Activated T-helper 1 cell treated with anti-CD3 and anti-CD28 coated beads, Interleukin-12 subunit alpha, Interleukin-12 subunit beta, Interleukin-2, Interleukin-4 antibody, amounts not matched to agents 30 ng/mL and 10 ng/mL and 1 ng/mL, durations not matched to agents 14 hours and 24 hours and 36 hours (primary cell): ENCODE results near the gene ACYP2. TPM values are rescaled to one million over a fixed set of nuclear protein-coding genes. Genes with fewer than 3 reads are reported as not detected.

Experiments used
- DNase-seq: peaks from one replicate; pipeline ENCODE4 v3.0.0; 2021; ENCODE audit warnings: low spot score
- H3K27ac Mint-ChIP-seq: one replicate; pipeline ENCODE4 v1.8.0; 2021; ENCODE audit warnings: mild to moderate bottlenecking, mixed read lengths
- H3K27me3 Mint-ChIP-seq: one replicate; pipeline ENCODE4 v1.8.0; 2022; ENCODE audit warnings: mild to moderate bottlenecking, moderate library complexity, mixed read lengths; ENCODE audit not compliant: insufficient read depth
- H3K36me3 Mint-ChIP-seq: one replicate; pipeline ENCODE4 v1.8.0; 2021; ENCODE audit warnings: low read depth, mixed read lengths
- H3K4me1 Mint-ChIP-seq: one replicate; pipeline ENCODE4 v1.8.0; 2021; ENCODE audit warnings: low read depth, mixed read lengths
- H3K4me3 Mint-ChIP-seq: one replicate; pipeline ENCODE4 v1.8.0; 2021; ENCODE audit warnings: mild to moderate bottlenecking, moderate library complexity, mixed read lengths
- H3K9me3 Mint-ChIP-seq: one replicate; pipeline ENCODE4 v1.8.0; 2021; ENCODE audit warnings: mixed read lengths
- intact Hi-C: fragments of 100-400 bp; cut with micrococcal nuclease; formaldehyde crosslinking; loops from one replicate; pipeline ENCODE4 v1.15.1; 2024
- total RNA-seq: library from RNA; stranded (reverse); gene quantifications from 2 replicates; pipeline ENCODE4 v1.2.3, GENCODE V29; 2022

Gene ACYP2
- total RNA-seq, 1 donor from 2014 or later = 5.2 TPM

DNA sequence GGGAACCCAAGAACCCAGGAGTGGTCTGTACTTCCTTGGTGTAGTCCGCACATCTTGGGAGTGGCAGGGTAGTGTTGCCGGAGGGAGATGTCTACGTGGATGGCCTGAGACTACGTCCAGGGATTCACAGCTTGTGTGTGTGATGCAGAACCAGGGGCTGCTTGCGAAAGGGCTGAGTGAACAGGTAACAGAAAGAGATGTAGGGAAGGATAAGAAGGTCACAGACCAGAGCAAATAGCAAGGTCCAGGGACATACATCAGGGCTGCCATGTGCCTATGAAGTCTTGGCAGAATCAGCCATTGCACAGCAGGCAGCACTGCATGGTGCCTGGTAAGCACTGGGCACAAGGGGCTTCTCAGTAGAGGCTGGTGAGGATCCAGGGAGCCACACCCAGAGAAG, 71.9 kb downstream of the ACYP2 start:
- Mint-ChIP-seq H3K4me3 (no peak overlapping the region), H3K4me1 (no peaks in the 10 kb centered on the region), H3K36me3 (no peaks in the 10 kb centered on the region), H3K27me3 (peaks cover 4% of the 10 kb centered on the region), H3K9me3 (no peaks in the 10 kb centered on the region), H3K27ac (no peak overlapping the region)
- no peak for DNase-seq
- intact Hi-C loops = no loop called here

DNA sequence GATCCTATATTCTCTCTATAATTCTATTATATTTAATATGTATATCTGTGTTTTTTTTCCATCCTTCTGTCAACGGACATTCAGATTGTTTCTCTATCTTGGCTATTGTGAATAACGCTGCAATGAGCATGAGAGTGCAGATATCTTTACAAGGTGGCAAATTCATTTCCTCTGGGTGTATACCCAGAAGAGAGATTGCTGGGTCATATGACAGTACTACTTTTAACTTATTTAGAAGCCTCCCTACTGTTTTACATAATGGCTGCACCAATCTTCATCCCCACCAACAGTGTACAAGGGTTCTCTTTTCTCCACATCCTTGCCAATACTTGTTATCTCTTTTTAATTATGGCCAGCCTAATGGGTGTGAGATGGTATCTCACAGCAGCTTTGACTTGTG, 74.1 kb downstream of the ACYP2 start:
- intact Hi-C loops = no loop called here
- Mint-ChIP-seq H3K36me3 (no peaks in the 10 kb centered on the region), H3K27me3 (peaks cover 4% of the 10 kb centered on the region), H3K9me3 (no peaks in the 10 kb centered on the region), H3K4me1 (no peaks in the 10 kb centered on the region), H3K27ac (no peak overlapping the region), H3K4me3 (no peak overlapping the region)
- DNase-seq = no peak

DNA sequence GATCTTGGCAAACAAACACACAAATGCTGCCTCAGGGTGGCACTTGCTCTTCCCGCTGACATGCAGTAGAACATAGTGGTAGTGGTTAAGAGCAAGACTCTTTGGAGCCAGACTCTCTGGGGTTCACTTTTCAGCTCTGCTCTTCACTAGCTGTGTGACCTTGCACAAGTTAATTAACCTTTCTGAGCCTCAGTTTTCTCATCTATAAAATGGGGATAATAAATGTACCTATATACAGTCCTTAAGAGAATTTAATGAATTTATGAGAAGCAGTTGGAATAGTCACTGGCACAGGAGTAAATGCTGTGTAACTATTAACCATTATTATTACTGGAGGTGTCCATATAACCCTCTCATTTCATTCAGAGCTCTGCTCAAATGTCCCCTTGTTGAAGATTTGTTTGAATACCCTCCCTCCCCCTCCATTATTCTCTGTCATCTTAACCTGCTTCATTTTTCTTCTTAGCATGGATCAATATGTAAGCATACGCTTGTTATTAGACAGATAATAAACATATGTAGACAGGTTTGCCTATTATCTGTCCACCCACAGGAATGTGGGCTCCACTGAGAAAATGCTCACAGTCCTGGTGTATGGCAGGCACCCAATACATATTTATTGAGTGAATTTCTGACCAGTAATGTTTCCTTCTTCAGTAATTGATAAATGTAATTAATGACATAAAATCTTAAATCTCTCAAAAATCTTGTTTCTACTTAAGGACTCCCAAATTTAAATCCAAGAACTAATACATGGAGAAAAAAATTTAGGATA, 76.1 kb downstream of the ACYP2 start:
- no peak overlapping the region for H3K27ac Mint-ChIP-seq
- intact Hi-C loops = no loop called here
- no peaks in the 10 kb centered on the region for H3K9me3 Mint-ChIP-seq
- H3K36me3 Mint-ChIP-seq = no peaks in the 10 kb centered on the region
- H3K27me3 Mint-ChIP-seq = peaks cover 4% of the 10 kb centered on the region
- no peaks in the 10 kb centered on the region for H3K4me1 Mint-ChIP-seq
- no peak for DNase-seq
- H3K4me3 Mint-ChIP-seq = no peak overlapping the region

DNA sequence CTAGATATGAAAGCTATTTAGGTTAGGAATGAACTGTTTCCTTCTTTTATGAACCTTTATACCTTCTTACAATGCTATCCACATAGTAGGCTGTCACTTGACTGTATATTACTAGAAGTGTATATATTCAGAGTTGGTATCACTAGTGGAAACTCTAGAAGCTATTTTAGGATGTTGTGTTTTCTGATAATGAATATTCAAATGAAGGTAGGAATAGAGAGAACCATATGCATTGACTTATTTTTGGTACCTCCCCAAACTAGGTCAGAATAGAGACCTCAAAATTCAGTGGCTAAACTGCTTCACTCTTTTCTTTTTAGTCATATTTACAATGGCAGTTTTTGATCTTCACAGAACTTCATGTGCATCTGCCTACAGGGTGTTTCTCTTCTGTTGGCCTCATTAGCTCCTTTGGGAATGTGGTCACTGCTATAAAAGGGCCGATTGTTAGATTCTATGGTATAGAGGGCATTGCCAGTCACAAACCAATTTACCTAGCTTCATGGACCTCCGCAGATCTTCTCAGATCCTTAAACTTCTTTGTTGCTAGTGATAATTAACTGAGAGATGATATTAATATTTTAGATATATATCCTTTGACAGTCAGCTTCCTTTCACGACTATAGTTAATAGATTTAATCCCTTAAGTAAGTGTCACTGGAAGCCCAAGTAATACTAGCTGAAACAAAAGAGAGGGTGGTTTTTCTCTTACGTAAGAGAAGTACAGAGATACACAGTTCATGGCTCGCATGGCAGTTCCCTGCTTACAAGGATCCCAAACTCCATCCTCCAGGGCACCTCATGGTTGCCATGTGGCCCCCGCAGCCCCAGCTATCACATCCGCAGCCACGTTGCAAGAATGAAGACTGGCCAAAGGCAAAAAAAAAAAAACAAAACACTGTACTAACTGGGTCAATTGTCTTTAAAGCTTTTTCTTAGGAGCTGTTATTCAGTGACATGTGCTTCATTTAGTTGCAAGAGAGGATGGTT, 79.6 kb downstream of the ACYP2 start:
- Mint-ChIP-seq H3K27ac (no peak overlapping the region), H3K36me3 (no peaks in the 10 kb centered on the region), H3K9me3 (no peaks in the 10 kb centered on the region), H3K4me1 (no peaks in the 10 kb centered on the region), H3K4me3 (no peak overlapping the region), H3K27me3 (peaks cover 4% of the 10 kb centered on the region)
- no peak for DNase-seq
- intact Hi-C loops = no loop called here

DNA sequence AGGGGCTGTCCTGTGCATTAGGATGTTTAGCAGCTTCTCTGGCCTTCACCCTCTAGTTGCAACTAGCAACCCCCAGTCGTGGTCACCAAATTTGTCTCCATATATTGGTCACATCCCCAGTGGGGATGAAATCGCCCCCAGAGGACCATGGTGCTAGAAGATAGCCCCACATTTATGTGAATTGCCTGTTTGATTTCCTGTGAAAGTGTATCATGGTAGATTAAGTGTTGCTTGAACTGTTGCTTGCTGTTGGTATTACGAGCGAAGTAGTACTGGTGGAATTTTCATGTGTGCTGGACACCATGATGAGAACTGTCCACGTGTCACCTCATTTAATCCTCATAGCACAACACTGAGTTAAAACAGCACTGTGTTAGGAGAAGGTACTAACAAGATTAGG, 81.2 kb downstream of the ACYP2 start:
- Mint-ChIP-seq H3K27me3 (no peaks in the 10 kb centered on the region), H3K36me3 (no peaks in the 10 kb centered on the region), H3K4me3 (no peak overlapping the region), H3K9me3 (no peaks in the 10 kb centered on the region), H3K27ac (no peak overlapping the region), H3K4me1 (no peaks in the 10 kb centered on the region)
- intact Hi-C loops = no loop called here
- DNase-seq = no peak

DNA sequence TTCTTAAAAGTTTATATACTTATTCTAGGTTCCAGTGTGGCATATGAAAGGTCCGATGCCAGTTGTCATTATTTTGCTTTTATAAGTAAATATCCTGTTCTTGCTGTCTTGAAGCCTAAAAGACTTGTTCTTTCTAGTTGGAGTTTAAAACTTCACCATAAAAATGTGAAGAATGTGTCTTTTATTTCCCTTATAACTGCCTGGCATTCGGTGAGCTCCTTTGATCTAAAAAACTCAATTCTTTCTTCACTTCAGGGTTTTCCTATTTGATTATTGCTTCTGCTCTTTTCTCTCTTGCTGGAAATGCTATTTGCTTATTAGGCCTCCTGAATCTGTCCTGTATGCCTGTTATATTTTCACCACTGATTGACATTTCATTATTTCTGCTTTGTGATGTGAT, 89.1 kb downstream of the ACYP2 start:
- no peaks in the 10 kb centered on the region for H3K4me1 Mint-ChIP-seq
- no peaks in the 10 kb centered on the region for H3K9me3 Mint-ChIP-seq
- intact Hi-C loops = loop anchor here (10.0 kb wide), 1 partner anchor 300 kb away; no protein-coding TSS in a partner anchor
- H3K27ac Mint-ChIP-seq = no peak overlapping the region
- H3K36me3 Mint-ChIP-seq = no peaks in the 10 kb centered on the region
- no peak overlapping the region for H3K4me3 Mint-ChIP-seq
- DNase-seq = no peak
- H3K27me3 Mint-ChIP-seq = no peaks in the 10 kb centered on the region

DNA sequence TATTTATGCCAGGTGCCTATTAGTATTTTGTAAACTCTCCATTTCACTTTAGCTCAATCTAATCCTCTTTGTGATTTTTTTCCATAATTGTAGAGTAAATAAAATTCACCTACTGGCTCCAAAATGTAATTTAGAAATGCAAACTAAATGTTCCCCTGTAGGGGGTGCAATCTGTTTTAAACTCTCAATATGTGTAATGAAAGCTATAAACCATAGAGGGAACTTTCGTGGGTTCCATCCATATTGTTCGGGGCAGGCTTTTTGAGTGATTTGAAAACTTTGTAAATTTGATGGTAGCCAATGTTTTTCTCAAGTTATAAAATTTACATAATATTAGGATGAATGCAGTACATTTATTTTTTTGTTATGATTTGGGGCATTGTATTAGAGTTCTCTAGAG, 91.2 kb downstream of the ACYP2 start:
- DNase-seq = no peak
- Mint-ChIP-seq H3K4me1 (no peaks in the 10 kb centered on the region), H3K9me3 (no peaks in the 10 kb centered on the region), H3K27me3 (no peaks in the 10 kb centered on the region), H3K36me3 (no peaks in the 10 kb centered on the region), H3K27ac (no peak overlapping the region), H3K4me3 (no peak overlapping the region)
- intact Hi-C loops = loop anchor here (1.0 to 10.0 kb wide), 2 partner anchors 298 to 498 kb away; no protein-coding TSS in a partner anchor

DNA sequence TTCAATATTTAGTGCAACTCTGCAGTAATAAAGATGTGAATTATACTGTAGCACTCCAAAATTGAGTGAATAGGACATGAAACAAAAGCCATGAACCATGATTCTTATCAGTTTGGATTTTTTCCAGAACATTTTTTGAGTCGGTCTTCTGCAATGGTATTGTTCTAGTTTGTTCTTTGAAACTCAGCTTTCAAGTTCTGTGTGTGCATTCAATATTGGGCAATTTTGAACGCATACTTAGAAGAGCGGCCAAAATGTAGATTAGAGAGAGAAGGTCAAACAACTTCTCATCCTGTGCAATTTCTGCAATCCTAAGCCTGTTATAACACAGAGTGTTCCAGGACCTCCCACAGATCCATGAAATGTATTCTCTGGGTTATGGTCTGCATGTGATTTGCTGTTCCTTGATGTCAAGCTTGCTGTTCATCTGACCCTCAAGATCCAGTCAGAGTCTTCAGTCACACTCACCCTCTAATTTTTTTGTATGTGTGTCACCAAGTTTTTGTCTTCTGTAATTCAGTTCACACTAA, 92.3 kb downstream of the ACYP2 start:
- no peaks in the 10 kb centered on the region for H3K9me3 Mint-ChIP-seq
- DNase-seq = no peak
- no peaks in the 10 kb centered on the region for H3K27me3 Mint-ChIP-seq
- no peak overlapping the region for H3K27ac Mint-ChIP-seq
- intact Hi-C loops = loop anchor here (10.0 kb wide), 1 partner anchor 297 kb away; no protein-coding TSS in a partner anchor
- no peaks in the 10 kb centered on the region for H3K36me3 Mint-ChIP-seq
- no peaks in the 10 kb centered on the region for H3K4me1 Mint-ChIP-seq
- H3K4me3 Mint-ChIP-seq = no peak overlapping the region

DNA sequence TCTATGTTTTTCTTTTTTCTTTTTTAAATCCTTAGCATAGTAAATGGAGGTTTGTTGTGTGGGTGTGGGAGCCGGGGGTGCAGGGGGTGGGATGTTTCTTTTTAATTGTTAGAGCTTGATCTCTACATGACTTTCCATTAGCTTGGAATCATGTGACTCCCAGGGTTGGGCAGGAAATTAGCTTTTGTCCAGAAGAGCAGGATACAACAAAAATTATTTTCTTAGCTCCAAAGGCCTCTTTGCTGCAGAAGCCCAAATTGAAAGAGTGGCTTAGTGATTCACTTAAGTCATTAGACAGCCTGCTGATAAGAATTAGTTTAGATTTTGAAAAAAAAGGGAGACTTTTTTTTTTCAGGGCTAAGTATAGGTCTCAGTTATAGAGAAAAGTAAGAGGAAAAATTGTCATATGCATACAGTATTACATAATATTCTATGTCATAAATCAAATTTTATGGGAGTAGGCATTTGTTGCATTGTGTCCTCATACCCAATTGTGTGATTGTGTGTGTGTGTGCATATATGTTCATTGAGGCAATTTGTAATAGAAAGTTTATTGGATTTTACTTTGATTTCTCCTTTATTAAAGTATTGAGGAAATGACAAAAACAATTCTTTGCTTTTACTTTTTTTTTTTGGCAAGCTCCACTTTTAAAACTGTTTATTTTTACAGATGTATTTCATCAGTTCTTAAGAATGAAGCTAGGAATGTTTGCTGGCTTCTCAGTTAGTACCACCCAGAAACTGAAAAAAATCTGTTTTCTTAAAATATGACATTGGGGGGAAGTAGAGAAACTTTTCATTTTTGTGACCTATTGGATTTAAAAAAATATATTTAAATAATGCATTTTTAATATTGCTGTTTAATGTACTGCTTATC, 93.2 kb downstream of the ACYP2 start:
- no peaks in the 10 kb centered on the region for H3K9me3 Mint-ChIP-seq
- H3K27ac Mint-ChIP-seq = no peak overlapping the region
- DNase-seq = no peak
- no peaks in the 10 kb centered on the region for H3K4me1 Mint-ChIP-seq
- intact Hi-C loops = loop anchor here (10.0 kb wide), 1 partner anchor 296 kb away; no protein-coding TSS in a partner anchor
- no peaks in the 10 kb centered on the region for H3K27me3 Mint-ChIP-seq
- H3K4me3 Mint-ChIP-seq = no peak overlapping the region
- H3K36me3 Mint-ChIP-seq = no peaks in the 10 kb centered on the region

DNA sequence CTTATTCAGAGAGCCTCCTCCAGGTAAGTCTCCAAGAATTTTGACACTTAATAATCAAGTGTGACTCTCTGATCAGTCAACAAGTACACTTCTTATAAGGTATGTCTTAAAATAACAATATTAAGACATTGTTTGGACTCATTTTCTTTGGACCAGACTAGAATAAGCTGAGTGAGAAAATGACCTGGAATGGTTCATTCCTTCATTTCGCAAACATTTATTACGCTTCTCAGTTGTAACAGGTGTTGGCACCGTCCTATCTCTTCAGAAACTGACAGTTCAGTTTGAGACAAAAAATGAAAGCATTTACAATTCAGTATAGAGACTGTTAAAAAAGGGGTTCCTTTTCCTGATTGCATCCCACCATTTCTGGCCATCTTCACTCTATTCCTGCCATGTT, 94.0 kb downstream of the ACYP2 start:
- no peaks in the 10 kb centered on the region for H3K4me1 Mint-ChIP-seq

DNA sequence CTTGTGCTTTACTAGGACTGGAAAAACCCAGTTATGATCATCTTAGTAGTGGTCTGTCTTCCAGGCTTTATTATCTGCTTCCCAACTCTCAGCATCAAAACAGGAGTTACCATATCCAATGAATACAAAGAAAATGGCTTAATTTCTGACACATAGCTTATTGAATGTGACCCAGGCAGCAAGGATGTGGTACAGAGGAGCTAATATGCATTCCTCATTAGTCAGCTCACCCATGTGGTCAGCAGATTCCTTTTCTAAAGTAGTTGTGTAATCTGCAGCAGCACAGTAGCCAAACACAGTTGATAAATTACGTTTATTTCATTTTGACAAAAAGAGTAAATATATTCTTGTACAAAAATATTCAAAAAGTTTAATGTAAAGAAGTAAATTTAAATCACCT, 97.0 kb downstream of the ACYP2 start:
- Mint-ChIP-seq H3K36me3 (no peaks in the 10 kb centered on the region), H3K4me1 (no peaks in the 10 kb centered on the region), H3K4me3 (no peak overlapping the region), H3K27ac (no peak overlapping the region), H3K27me3 (no peaks in the 10 kb centered on the region), H3K9me3 (peaks cover 8% of the 10 kb centered on the region)
- intact Hi-C loops = no loop called here
- DNase-seq = no peak

More for the DNA sequence above, 94.0 kb downstream of the ACYP2 start:
- Mint-ChIP-seq H3K27ac (no peak overlapping the region), H3K36me3 (no peaks in the 10 kb centered on the region), H3K4me3 (no peak overlapping the region), H3K27me3 (no peaks in the 10 kb centered on the region), H3K9me3 (no peaks in the 10 kb centered on the region)
- DNase-seq = no peak
- intact Hi-C loops = loop anchor here (10.0 kb wide), 1 partner anchor 295 kb away; no protein-coding TSS in a partner anchor

DNA sequence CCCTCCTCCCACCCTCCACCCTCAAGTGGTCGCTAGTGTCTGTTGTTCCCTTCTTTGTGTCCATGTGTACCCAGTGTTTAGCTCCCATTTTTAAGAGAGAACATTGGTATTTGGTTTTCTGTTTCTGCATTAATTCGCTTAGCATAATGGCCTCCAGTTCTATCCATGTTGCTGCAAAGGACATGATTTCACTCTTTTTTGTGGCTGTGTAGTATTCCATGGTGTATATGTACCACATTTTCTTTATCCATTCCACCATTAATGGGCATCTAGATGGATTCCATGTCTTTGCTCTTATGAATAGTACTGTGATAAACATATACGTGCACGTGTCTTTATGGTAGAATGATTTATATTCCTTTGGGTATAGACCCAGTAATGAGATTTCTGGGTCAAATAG, 97.7 kb downstream of the ACYP2 start:
- H3K9me3 Mint-ChIP-seq = peaks cover 8% of the 10 kb centered on the region
- H3K4me3 Mint-ChIP-seq = no peak overlapping the region
- H3K27me3 Mint-ChIP-seq = no peaks in the 10 kb centered on the region
- no peak for DNase-seq
- H3K4me1 Mint-ChIP-seq = no peaks in the 10 kb centered on the region
- intact Hi-C loops = no loop called here
- no peak overlapping the region for H3K27ac Mint-ChIP-seq
- no peaks in the 10 kb centered on the region for H3K36me3 Mint-ChIP-seq
